Testis (tissue), 3 donors: ENCODE measurements around the gene MINDY4. TPM values are rescaled to one million over a fixed set of nuclear protein-coding genes. Genes with fewer than 3 reads are reported as not detected.

Source experiments
- DNase-seq: peaks from one replicate; pipeline ENCODE4 v3.0.0-alpha.2; 2019
- H3K27ac ChIP-seq, 2 donors: fragments of 200-600 bp; sonication (generic); one replicate each; pipeline ENCODE4 v1.5.1; 2019
- H3K27me3 ChIP-seq: fragments of 200-600 bp; sonication (generic); one replicate; pipeline ENCODE4 v1.5.1; 2019
- H3K36me3 ChIP-seq: fragments of 200-600 bp; sonication (generic); one replicate; pipeline ENCODE4 v1.5.1; 2017; ENCODE audit warnings: low read depth; ENCODE audit errors: missing control alignments
- H3K4me1 ChIP-seq: fragments of 200-600 bp; sonication (generic); one replicate; pipeline ENCODE4 v1.5.1; 2019
- H3K4me3 ChIP-seq, 2 donors: fragments of 200-600 bp; sonication (generic); one replicate each; pipeline ENCODE4 v1.5.1; 2017 to 2019
- H3K9me3 ChIP-seq: fragments of 200-600 bp; sonication (generic); one replicate; pipeline ENCODE4 v1.5.1; 2017
- POLR2A ChIP-seq: fragments of 450-650 bp; IDR thresholded peaks from one replicate; pipeline ENCODE4 v1.6.1; 2017; ENCODE audit warnings: antibody characterized with exemption, mild to moderate bottlenecking, moderate library complexity
- WGBS, 2 donors: methylation state at CpG; one replicate each; pipeline ENCODE4 v1.1.5; 2018; 5-methylcytosine and 5-hydroxymethylcytosine counted together
- intact Hi-C: fragments of 100-400 bp; cut with DNase I; formaldehyde crosslinking; loops from one replicate; pipeline ENCODE4 v1.15.1; 2023; ENCODE audit warnings: low total_unique reads
- polyA plus RNA-seq: library from polyadenylated mRNA; stranded (reverse); fragments of 350-450 nt; fragmentation: Illumina TruSeq; extraction: RNeasy Lipid Tissue Mini Kit (QIAGEN cat#74804); gene quantifications from one replicate; pipeline ENCODE4 v1.2.3, GENCODE V29; 2014; ENCODE audit warnings: low read depth, low replicate concordance; ENCODE audit not compliant: insufficient read depth
- total RNA-seq, 2 donors: library from RNA; depleted of rRNA; stranded (reverse); fragments of >200 nt; gene quantifications; one replicate each; pipeline ENCODE4 v1.2.3, GENCODE V29; 2016
- TF ChIP-seq, protein P1 (sequence below), 3 experiments: fragments of 450-650 bp in 2 of 3; fragments of 200-600 bp in 1 of 3; sonication (generic) in 1 of 3; IDR thresholded peaks; one replicate each; pipeline ENCODE4 v1.5.1; 2016 to 2019; ENCODE audit warnings: antibody characterized with exemption in 3 of 3, mild to moderate bottlenecking in 2 of 3, moderate library complexity in 1 of 3

Gene MINDY4
- total and polyA plus RNA-seq, 3 donors from 2014 or later, result 25.3 to 51.7 (median 47.6) TPM

- H3K4me1 ChIP-seq, result peaks cover 20% of the 10 kb centered on the region
- WGBS, 2 donors, result 57 to 75% methylated on average over 9 to 11 of the region's 11 CpGs
- no peaks in the 10 kb centered on the region for H3K27me3 ChIP-seq
- TF ChIP-seq POLR2A, result no peak
- TF ChIP-seq, protein P1, sequence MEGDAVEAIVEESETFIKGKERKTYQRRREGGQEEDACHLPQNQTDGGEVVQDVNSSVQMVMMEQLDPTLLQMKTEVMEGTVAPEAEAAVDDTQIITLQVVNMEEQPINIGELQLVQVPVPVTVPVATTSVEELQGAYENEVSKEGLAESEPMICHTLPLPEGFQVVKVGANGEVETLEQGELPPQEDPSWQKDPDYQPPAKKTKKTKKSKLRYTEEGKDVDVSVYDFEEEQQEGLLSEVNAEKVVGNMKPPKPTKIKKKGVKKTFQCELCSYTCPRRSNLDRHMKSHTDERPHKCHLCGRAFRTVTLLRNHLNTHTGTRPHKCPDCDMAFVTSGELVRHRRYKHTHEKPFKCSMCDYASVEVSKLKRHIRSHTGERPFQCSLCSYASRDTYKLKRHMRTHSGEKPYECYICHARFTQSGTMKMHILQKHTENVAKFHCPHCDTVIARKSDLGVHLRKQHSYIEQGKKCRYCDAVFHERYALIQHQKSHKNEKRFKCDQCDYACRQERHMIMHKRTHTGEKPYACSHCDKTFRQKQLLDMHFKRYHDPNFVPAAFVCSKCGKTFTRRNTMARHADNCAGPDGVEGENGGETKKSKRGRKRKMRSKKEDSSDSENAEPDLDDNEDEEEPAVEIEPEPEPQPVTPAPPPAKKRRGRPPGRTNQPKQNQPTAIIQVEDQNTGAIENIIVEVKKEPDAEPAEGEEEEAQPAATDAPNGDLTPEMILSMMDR (IDR thresholded peaks at IDR 0.05), result no peak
- no peak overlapping the region for H3K27ac ChIP-seq
- no peak overlapping the region for H3K4me3 ChIP-seq
- no peaks in the 10 kb centered on the region for H3K9me3 ChIP-seq
- DNase-seq, result no peak
- H3K36me3 ChIP-seq, result no peaks in the 10 kb centered on the region
- intact Hi-C loops, result no loop called here
Measured at GRCh38 chr7:30910411-30911073, 139.3 kb downstream of the MINDY4 start.

- intact Hi-C loops, result no loop called here
- TF ChIP-seq, protein P1 (IDR thresholded peaks at IDR 0.05), result no peak
- TF ChIP-seq POLR2A, result no peak
- DNase-seq, result no peak
- Histone ChIP-seq H3K27me3 (no peaks in the 10 kb centered on the region), H3K36me3 (no peaks in the 10 kb centered on the region), H3K4me3 (no peak overlapping the region), H3K4me1 (peaks cover 17% of the 10 kb centered on the region), H3K27ac (no peak overlapping the region), H3K9me3 (no peaks in the 10 kb centered on the region)
- 76 to 88% methylated on average over 7 to 11 of the region's 11 CpGs for WGBS, 2 donors
Measured at GRCh38 chr7:30911133-30911532, 139.9 kb downstream of the MINDY4 start.

DNA sequence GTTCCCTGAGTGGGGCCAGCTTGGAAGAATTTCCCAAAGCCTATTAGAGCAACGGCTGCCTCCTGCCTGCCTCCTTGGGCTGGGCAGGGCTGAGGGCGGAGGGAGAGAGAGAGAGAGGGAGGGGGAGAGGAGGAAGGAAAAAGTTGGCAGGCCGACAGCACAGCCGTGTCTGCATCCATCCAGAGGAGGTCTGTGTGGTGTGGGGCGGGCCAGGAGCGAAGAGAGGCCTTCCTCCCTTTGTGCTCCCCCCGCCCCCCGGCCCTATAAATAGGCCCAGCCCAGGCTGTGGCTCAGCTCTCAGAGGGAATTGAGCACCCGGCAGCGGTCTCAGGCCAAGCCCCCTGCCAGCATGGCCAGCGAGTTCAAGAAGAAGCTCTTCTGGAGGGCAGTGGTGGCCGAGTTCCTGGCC, 140.3 kb downstream of the MINDY4 start, which contains the start of gene AQP1:
Gene AQP1, plus strand, starts transcription at position 293 of the 409 bp plus-strand sequence. Its CDS starts 57 bp downstream, at position 350.
- no peaks in the 10 kb centered on the region for H3K36me3 ChIP-seq
- TF ChIP-seq POLR2A, result no peak
- TF ChIP-seq, protein P1 (IDR thresholded peaks at IDR 0.05), result no peak
- no peak within 1 kb of the TSS for H3K27ac ChIP-seq
- WGBS, 2 donors, result 59 to 69% methylated on average over 8 to 12 of the region's 12 CpGs
- DNase-seq, result no peak
- H3K9me3 ChIP-seq, result no peaks in the 10 kb centered on the region
- no peak within 1 kb of the TSS for H3K4me3 ChIP-seq
- H3K27me3 ChIP-seq, result no peaks in the 10 kb centered on the region
- intact Hi-C loops, result no loop called here
- H3K4me1 ChIP-seq, result peaks cover 12% of the 10 kb centered on the region

DNA sequence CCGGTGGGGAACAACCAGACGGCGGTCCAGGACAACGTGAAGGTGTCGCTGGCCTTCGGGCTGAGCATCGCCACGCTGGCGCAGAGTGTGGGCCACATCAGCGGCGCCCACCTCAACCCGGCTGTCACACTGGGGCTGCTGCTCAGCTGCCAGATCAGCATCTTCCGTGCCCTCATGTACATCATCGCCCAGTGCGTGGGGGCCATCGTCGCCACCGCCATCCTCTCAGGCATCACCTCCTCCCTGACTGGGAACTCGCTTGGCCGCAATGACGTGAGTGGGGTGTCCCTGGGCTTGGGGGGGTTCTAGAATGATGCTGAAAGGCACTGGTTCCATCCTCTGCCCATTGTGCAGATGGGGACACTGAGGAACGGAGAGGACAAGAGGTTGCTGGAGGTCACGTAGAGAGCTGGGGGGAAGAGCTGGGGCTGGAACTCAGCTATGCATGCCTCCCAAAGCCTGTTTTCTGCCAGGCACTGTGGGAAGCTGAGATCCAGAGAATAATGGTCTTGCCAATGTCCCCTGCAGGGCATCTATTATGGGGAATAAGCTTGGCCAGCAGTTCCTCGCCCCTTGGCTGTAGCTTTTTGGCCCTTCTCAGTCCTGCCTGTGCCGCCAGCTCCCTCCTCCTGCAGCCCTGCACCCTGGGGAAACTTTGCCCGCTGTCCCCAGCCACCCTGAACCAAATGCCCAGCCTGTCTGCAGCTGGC, 141.0 kb downstream of the MINDY4 start:
- no peak overlapping the region for H3K27ac ChIP-seq
- no peak for DNase-seq
- no peaks in the 10 kb centered on the region for H3K27me3 ChIP-seq
- TF ChIP-seq POLR2A, result no peak
- TF ChIP-seq, protein P1 (IDR thresholded peaks at IDR 0.05), result no peak
- H3K9me3 ChIP-seq, result no peaks in the 10 kb centered on the region
- H3K4me1 ChIP-seq, result peaks cover 9% of the 10 kb centered on the region
- no peak overlapping the region for H3K4me3 ChIP-seq
- 89 to 95% methylated on average over 17 to 26 of the region's 26 CpGs for WGBS, 2 donors
- intact Hi-C loops, result no loop called here
- H3K36me3 ChIP-seq, result no peaks in the 10 kb centered on the region
